Glutamatergic neuron (in vitro differentiated cells): ENCODE data around the gene BAIAP2. TPM values are rescaled to one million over a fixed set of nuclear protein-coding genes. Genes with fewer than 3 reads are reported as not detected.
A peak's percentile ranks its signal among the peaks of the same experiment; 100 is the strongest.

Experiments
- DNase-seq: peaks from one replicate; pipeline ENCODE4 v3.0.0; 2022
- H3K27ac Mint-ChIP-seq: one replicate; pipeline ENCODE4 v1.8.0; 2020; ENCODE audit warnings: mild to moderate bottlenecking, mixed read lengths, inconsistent platforms; ENCODE audit not compliant: unreplicated experiment
- H3K27me3 Mint-ChIP-seq: one replicate; pipeline ENCODE4 v1.8.0; 2020; ENCODE audit warnings: mild to moderate bottlenecking, moderate library complexity, mixed read lengths, inconsistent platforms; ENCODE audit not compliant: unreplicated experiment
- H3K36me3 Mint-ChIP-seq: one replicate; pipeline ENCODE4 v1.8.0; 2020; ENCODE audit warnings: mild to moderate bottlenecking, mixed read lengths, inconsistent platforms; ENCODE audit not compliant: unreplicated experiment
- H3K4me1 Mint-ChIP-seq: one replicate; pipeline ENCODE4 v1.8.0; 2020; ENCODE audit warnings: mild to moderate bottlenecking, low read depth, mixed read lengths, inconsistent platforms; ENCODE audit not compliant: unreplicated experiment
- H3K4me3 Mint-ChIP-seq: one replicate; pipeline ENCODE4 v1.8.0; 2020; ENCODE audit warnings: mild to moderate bottlenecking, mixed read lengths, inconsistent platforms; ENCODE audit not compliant: unreplicated experiment
- H3K9me3 Mint-ChIP-seq: one replicate; pipeline ENCODE4 v1.8.0; 2020; ENCODE audit warnings: mild to moderate bottlenecking, moderate library complexity, mixed read lengths, inconsistent platforms; ENCODE audit not compliant: unreplicated experiment
- total RNA-seq: library from RNA; stranded (reverse); fragmentation: NEBNext Ultra II Directional; extraction: Animal tissue kit (Norgen Biotek cat#: 25700); gene quantifications from one replicate; pipeline ENCODE4 v1.2.1, GENCODE V29; 2021; ENCODE audit not compliant: unreplicated experiment
- TF ChIP-seq, protein P1 (sequence below): fragments of 200-600 bp; sonication (generic); IDR thresholded peaks from one replicate; pipeline ENCODE4 v1.5.0; 2021; ENCODE audit not compliant: partially characterized antibody, unreplicated experiment

The BAIAP2 gene
- total RNA-seq, 1 donor from 2014 or later: 252 TPM

DNA sequence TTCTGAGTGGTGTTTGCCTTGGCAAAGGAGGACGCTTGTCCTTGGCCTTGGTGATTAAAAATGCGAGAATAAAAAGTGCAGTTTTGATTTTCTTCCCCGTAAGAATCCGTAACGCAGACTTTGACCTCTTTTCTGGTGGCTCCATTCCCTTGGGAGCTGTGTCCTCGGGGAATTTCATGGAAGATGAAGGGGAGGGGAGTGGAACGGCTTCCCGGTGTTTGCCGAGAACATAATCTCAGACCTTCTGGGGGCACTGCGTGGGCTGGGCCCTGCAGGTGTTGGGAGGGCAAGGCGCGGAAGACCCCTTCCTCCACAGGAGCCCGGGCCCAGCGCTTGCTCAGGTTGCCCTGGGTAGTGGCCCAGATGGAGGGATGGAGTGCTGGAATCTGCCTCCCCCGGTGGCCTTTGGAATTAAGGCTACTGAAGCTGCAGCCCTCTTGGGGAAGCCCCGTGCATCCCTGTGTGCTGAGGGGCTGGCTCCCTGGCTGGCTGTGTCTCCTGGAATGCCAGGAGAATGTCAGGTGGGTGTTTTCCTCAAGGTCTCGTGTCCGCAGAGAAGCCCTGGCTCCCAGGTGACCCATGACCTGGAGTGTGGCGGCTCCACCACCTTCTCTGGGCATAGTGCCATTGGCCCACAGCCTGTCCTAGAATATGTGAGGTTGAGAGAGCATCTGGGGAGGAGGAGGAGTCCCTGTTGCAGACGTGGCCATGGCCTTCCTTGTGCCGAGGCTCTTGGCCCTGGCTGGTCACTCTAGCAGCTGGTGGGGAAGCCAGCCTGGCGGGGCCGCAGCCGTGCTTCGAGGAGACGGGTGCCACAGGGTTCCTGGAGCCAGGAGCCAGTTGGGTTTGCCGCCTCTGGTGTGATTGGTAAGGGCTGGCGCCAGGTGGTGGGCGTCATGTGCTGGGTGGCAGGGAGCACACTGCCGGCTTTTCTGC lies 3.1 kb downstream of the BAIAP2 start:
- DNase-seq: no peak
- H3K4me1 Mint-ChIP-seq: peaks cover 36% of the 10 kb centered on the region
- H3K36me3 Mint-ChIP-seq: no peaks in the 10 kb centered on the region
- TF ChIP-seq, protein P1, sequence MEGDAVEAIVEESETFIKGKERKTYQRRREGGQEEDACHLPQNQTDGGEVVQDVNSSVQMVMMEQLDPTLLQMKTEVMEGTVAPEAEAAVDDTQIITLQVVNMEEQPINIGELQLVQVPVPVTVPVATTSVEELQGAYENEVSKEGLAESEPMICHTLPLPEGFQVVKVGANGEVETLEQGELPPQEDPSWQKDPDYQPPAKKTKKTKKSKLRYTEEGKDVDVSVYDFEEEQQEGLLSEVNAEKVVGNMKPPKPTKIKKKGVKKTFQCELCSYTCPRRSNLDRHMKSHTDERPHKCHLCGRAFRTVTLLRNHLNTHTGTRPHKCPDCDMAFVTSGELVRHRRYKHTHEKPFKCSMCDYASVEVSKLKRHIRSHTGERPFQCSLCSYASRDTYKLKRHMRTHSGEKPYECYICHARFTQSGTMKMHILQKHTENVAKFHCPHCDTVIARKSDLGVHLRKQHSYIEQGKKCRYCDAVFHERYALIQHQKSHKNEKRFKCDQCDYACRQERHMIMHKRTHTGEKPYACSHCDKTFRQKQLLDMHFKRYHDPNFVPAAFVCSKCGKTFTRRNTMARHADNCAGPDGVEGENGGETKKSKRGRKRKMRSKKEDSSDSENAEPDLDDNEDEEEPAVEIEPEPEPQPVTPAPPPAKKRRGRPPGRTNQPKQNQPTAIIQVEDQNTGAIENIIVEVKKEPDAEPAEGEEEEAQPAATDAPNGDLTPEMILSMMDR: no peak
- peaks cover 23% of the 10 kb centered on the region for H3K9me3 Mint-ChIP-seq
- peaks cover 23% of the 10 kb centered on the region for H3K27me3 Mint-ChIP-seq
- peak overlapping the region; percentile 93 for H3K4me3 Mint-ChIP-seq
- peak overlapping the region; percentile 73 for H3K27ac Mint-ChIP-seq

GRCh38 chr17:81039096-81039495 lies 4.1 kb downstream of the BAIAP2 start:
- H3K36me3 Mint-ChIP-seq: no peaks in the 10 kb centered on the region
- H3K27me3 Mint-ChIP-seq: peaks cover 16% of the 10 kb centered on the region
- peaks cover 31% of the 10 kb centered on the region for H3K4me1 Mint-ChIP-seq
- peaks cover 19% of the 10 kb centered on the region for H3K9me3 Mint-ChIP-seq
- TF ChIP-seq, protein P1: no peak
- peak overlapping the region; percentile 93 for H3K4me3 Mint-ChIP-seq
- peak overlapping the region; percentile 75 for H3K27ac Mint-ChIP-seq
- no peak for DNase-seq

- peak overlapping the region; percentile 93 for H3K4me3 Mint-ChIP-seq
- peaks cover 17% of the 10 kb centered on the region for H3K9me3 Mint-ChIP-seq
- peaks cover 17% of the 10 kb centered on the region for H3K27me3 Mint-ChIP-seq
- H3K27ac Mint-ChIP-seq: no peak overlapping the region
- TF ChIP-seq, protein P1: no peak
- peaks cover 39% of the 10 kb centered on the region for H3K4me1 Mint-ChIP-seq
- DNase-seq: no peak
- no peaks in the 10 kb centered on the region for H3K36me3 Mint-ChIP-seq
These were observed 5.2 kb downstream of the BAIAP2 start for GRCh38 chr17:81039854-81040758.

DNA sequence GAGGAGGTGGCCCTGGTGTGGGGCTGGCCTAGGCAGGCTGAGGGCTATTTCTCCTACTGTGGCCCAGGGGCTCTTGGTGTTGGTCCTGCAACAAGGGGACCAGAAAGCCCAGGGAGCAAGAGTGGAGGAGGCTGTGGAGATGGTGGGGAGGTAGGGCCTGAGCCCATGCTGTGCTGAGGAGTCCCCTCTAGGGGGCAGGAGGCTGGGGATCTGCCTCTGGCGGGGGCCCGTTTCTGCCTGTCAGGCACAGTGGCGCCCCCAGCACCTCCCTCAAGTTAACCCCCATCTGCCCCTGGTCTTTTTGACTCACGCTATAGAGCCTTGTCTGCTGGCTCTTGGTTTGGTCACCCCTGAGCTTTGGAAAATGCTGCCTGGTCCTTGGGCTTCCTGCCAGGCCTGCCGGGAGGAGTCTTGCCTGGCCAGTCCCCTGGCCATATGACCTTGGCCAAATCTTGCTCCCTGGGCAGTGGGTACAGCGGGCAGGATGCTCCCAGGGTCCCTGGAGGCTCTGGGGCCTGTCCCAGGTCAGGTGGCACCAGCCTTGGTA lies 5.9 kb downstream of the BAIAP2 start:
- Mint-ChIP-seq H3K27me3 (peaks cover 17% of the 10 kb centered on the region), H3K27ac (no peak overlapping the region), H3K4me3 (peak overlapping the region; percentile 25), H3K4me1 (peaks cover 39% of the 10 kb centered on the region), H3K9me3 (peaks cover 17% of the 10 kb centered on the region), H3K36me3 (no peaks in the 10 kb centered on the region)
- TF ChIP-seq, protein P1: peak; percentile 28
- DNase-seq: no peak
